Peyer's patch (tissue), 4 donors: ENCODE measurements around the gene MAPK4.

ENCODE experiments used
- CTCF ChIP-seq, 6 experiments: fragments of 450-650 bp in 4 of 6; fragments of 200-600 bp in 2 of 6; sonication (generic) in 1 of 6; IDR thresholded peaks; one replicate each; pipeline ENCODE4 v1.5.1; 2017 to 2019; ENCODE audit warnings: antibody characterized with exemption in 6 of 6, mild to moderate bottlenecking in 3 of 6, moderate library complexity in 1 of 6
- POLR2A ChIP-seq, 2 donors: fragments of 450-650 bp; IDR thresholded peaks; one replicate each; pipeline ENCODE4 v1.5.1; 2017; ENCODE audit warnings: antibody characterized with exemption in 2 of 2, mild to moderate bottlenecking in 2 of 2, moderate library complexity in 2 of 2

- TF ChIP-seq CTCF (IDR thresholded peaks at IDR 0.05) (no peak), POLR2A (IDR thresholded peaks at IDR 0.05) (no peak)
Measured at GRCh38 chr18:50757358-50757757, 197.5 kb downstream of the MAPK4 start.
